Panc1 (cell line): ENCODE measurements around the gene SCRN3. TPM values are rescaled to one million over a fixed set of nuclear protein-coding genes. Genes with fewer than 3 reads are reported as not detected.

ENCODE experiments used
- ATAC-seq: fragments of 200-7000 bp; cut with Tn5 transposase; 2 replicates; pipeline ENCODE4 v1.9.1; 2020; ENCODE audit warnings: mild to moderate bottlenecking, moderate library complexity
- BruUV-seq: library from RNA; stranded (reverse); fragments of 400-500 nt; replicated peaks from 2 replicates; lab custom pipeline; 2021; lab: Mats Ljungman, UMichigan
- CTCF ChIA-PET: fragments of 300-600 bp; sonication (Branson Sonifier 250); formaldehyde crosslinking; loops from one replicate; lab custom pipeline; 2022; ENCODE audit warnings: antibody characterized with exemption; lab: Charles Lee
- POLR2A ChIA-PET: fragments of 300-600 bp; sonication (Branson Sonifier 250); formaldehyde crosslinking; loops from one replicate; lab custom pipeline; 2022; ENCODE audit warnings: antibody characterized with exemption; lab: Charles Lee
- DNase-seq: peaks from one replicate; pipeline ENCODE4 v3.0.0-alpha.2; 2010; ENCODE audit warnings: low read depth, low spot score
- H3K27ac ChIP-seq: 2 replicates; pipeline ENCODE4 v1.5.1; 2011; ENCODE audit warnings: mild to moderate bottlenecking, low read length, inconsistent platforms
- H3K27me3 ChIP-seq: fragments of 200-500 bp; sonication (Bioruptor generic); 2 replicates; pipeline ENCODE4 v1.6.0; 2014; ENCODE audit warnings: low read length, inconsistent platforms; ENCODE audit not compliant: control insufficient read depth, insufficient read depth
- H3K36me3 ChIP-seq: fragments of 200-500 bp; sonication (Bioruptor generic); 2 replicates; pipeline ENCODE4 v1.5.1; 2014; ENCODE audit warnings: inconsistent platforms, mild to moderate bottlenecking, low read length, moderate library complexity; ENCODE audit not compliant: control insufficient read depth, insufficient read depth
- H3K4me1 ChIP-seq: 2 replicates; pipeline ENCODE4 v1.5.1; 2011; ENCODE audit warnings: inconsistent platforms, mild to moderate bottlenecking, low read length, moderate library complexity; ENCODE audit not compliant: control insufficient read depth, insufficient read depth
- H3K4me3 ChIP-seq, 2 experiments: 2 replicates each; pipeline ENCODE4 v1.5.1; 2011 to 2012; ENCODE audit warnings: low read depth in 2 of 2, low read length in 2 of 2, mild to moderate bottlenecking in 2 of 2, inconsistent platforms in 1 of 2, moderate library complexity in 1 of 2
- H3K9me3 ChIP-seq: fragments of 200-500 bp; sonication (Bioruptor generic); 2 replicates; pipeline ENCODE4 v1.5.1; 2014; ENCODE audit warnings: low read depth, mild to moderate bottlenecking, inconsistent platforms, low read length, moderate library complexity; ENCODE audit not compliant: control insufficient read depth, insufficient read depth
- CTCF ChIP-seq: fragments of 450-650 bp; IDR thresholded peaks from 2 replicates; pipeline ENCODE4 v1.5.1; 2017; ENCODE audit warnings: mild to moderate bottlenecking
- POLR2AphosphoS5 ChIP-seq: IDR thresholded peaks from 2 replicates; pipeline ENCODE4 v1.6.1; 2012; ENCODE audit warnings: mild to moderate bottlenecking, low read depth, low read length, moderate library complexity
- REST ChIP-seq, 2 experiments: IDR thresholded peaks; 2 replicates each; pipeline ENCODE4 v1.6.1; 2011 to 2012; ENCODE audit warnings: low read depth in 2 of 2, control low read depth in 1 of 2, low read length in 1 of 2, mild to moderate bottlenecking in 1 of 2, moderate library complexity in 1 of 2; ENCODE audit not compliant: insufficient read depth in 1 of 2
- SIN3A ChIP-seq: IDR thresholded peaks from 2 replicates; pipeline ENCODE4 v1.6.1; 2012; ENCODE audit warnings: low read depth, mild to moderate bottlenecking, low read length, moderate library complexity, borderline replicate concordance; ENCODE audit not compliant: insufficient read depth
- TCF7L2 ChIP-seq: IDR thresholded peaks from 2 replicates; pipeline ENCODE4 v1.6.1; 2011; ENCODE audit warnings: mild to moderate bottlenecking, low read depth, low read length, inconsistent platforms
- in situ Hi-C: cut with HindIII; loops from 2 replicates; pipeline ENCODE4 v1.10.0; 2016; ENCODE audit warnings: low sequenced_read_pairs, low pct_unique_long_range_greater_than_20kb
- intact Hi-C: fragments of 100-400 bp; cut with micrococcal nuclease; formaldehyde crosslinking; loops from one replicate; pipeline ENCODE4 v1.10.0; 2022; ENCODE audit not compliant: unreplicated experiment
- total RNA-seq: library from RNA; stranded (reverse); gene quantifications from one replicate; pipeline ENCODE4 v1.2.1, GENCODE V29; 2021; ENCODE audit not compliant: unreplicated experiment

SCRN3 gene
- total RNA-seq, 1 experiment from 2014 or later, result 16.2 TPM

- no peak for TF ChIP-seq REST (IDR thresholded peaks at IDR 0.05; ENCODE audit: insufficient read depth in 1 of 2, low read depth in 2 of 2, low read length in 1 of 2)
- no peak for TF ChIP-seq TCF7L2
- TF ChIP-seq SIN3A, result no peak
- TF ChIP-seq CTCF, result no peak
- TF ChIP-seq POLR2AphosphoS5, result no peak
- ChIA-PET POLR2A (no interaction called here), CTCF (no interaction called here)
- H3K4me1 ChIP-seq, result no peaks in the 10 kb centered on the region
- intact Hi-C loops (no loop called here), in situ Hi-C loops (no loop called here)
- BruUV-seq, result no TSS peak
- no peak overlapping the region for H3K27ac ChIP-seq
- H3K36me3 ChIP-seq, result 0 out of 2 replicates have a peak, but pooled peaks cover 5% of the 10 kb centered on the region
- DNase-seq, result no peak
- no peak for ATAC-seq
- no peaks in the 10 kb centered on the region for H3K27me3 ChIP-seq
- H3K9me3 ChIP-seq, result no peaks in the 10 kb centered on the region
- H3K4me3 ChIP-seq, result no peak overlapping the region
These were observed 18.6 kb upstream of the SCRN3 start for GRCh38 chr2:174376967-174377366.

- H3K36me3 ChIP-seq, result peaks cover 10% of the 10 kb centered on the region; the same call in 1 of the 2 replicates
- no peaks in the 10 kb centered on the region for H3K4me1 ChIP-seq
- ATAC-seq (no peak), DNase-seq (no peak)
- H3K4me3 ChIP-seq, result no peak overlapping the region
- H3K9me3 ChIP-seq, result no peaks in the 10 kb centered on the region
- TF ChIP-seq SIN3A (no peak), POLR2AphosphoS5 (no peak), TCF7L2 (no peak), CTCF (no peak), REST (IDR thresholded peaks at IDR 0.05; ENCODE audit: insufficient read depth in 1 of 2, low read depth in 2 of 2, low read length in 1 of 2) (no peak)
- in situ Hi-C loops (no loop called here), intact Hi-C loops (no loop called here)
- H3K27me3 ChIP-seq, result no peaks in the 10 kb centered on the region
- H3K27ac ChIP-seq, result no peak overlapping the region
- no TSS peak for BruUV-seq
- POLR2A ChIA-PET, result no interaction called here
- CTCF ChIA-PET, result interaction anchor here (0.6 kb wide), 1 partner anchor 10 kb away, joined by 3 read pairs; no protein-coding TSS in a partner anchor
These were observed 11.7 kb upstream of the SCRN3 start for GRCh38 chr2:174383796-174384195.
